NCI-H1048 (cell line): ENCODE measurements around the gene ARHGAP18.

Experiments
- DNase-seq: peaks from one replicate; lab custom pipeline; 2025; lab: John Stamatoyannopoulos, UW

Gene ARHGAP18

GRCh38 chr6:129691709-129692108 lies 18.3 kb downstream of the ARHGAP18 start:
- no peak for DNase-seq

- DNase-seq = no peak
Observed at GRCh38 chr6:129691043-129691640, 18.8 kb downstream of the ARHGAP18 start.

- no peak for DNase-seq
Observed at GRCh38 chr6:129686941-129687627, 22.9 kb downstream of the ARHGAP18 start.

- no peak for DNase-seq
Observed at GRCh38 chr6:129685662-129686031, 24.3 kb downstream of the ARHGAP18 start.

- no peak for DNase-seq
Observed at GRCh38 chr6:129684903-129685661, 24.9 kb downstream of the ARHGAP18 start.

- DNase-seq = no peak
Observed at GRCh38 chr6:129684323-129684884, 25.6 kb downstream of the ARHGAP18 start.

- no peak for DNase-seq
Observed at GRCh38 chr6:129683601-129684322, 26.2 kb downstream of the ARHGAP18 start.

- no peak for DNase-seq
Observed at GRCh38 chr6:129681913-129682205, 28.1 kb downstream of the ARHGAP18 start.

GRCh38 chr6:129680633-129681032 lies 29.3 kb downstream of the ARHGAP18 start:
- no peak for DNase-seq

GRCh38 chr6:129679758-129680157 lies 30.2 kb downstream of the ARHGAP18 start:
- no peak for DNase-seq

- no peak for DNase-seq
Observed at GRCh38 chr6:129679275-129679674, 30.7 kb downstream of the ARHGAP18 start.

- no peak for DNase-seq
Observed at GRCh38 chr6:129678463-129678862, 31.5 kb downstream of the ARHGAP18 start.

GRCh38 chr6:129677620-129678325 lies 32.2 kb downstream of the ARHGAP18 start:
- no peak for DNase-seq

GRCh38 chr6:129675669-129676472 lies 34.1 kb downstream of the ARHGAP18 start:
- DNase-seq = no peak

GRCh38 chr6:129673748-129674147 lies 36.2 kb downstream of the ARHGAP18 start:
- no peak for DNase-seq

- no peak for DNase-seq
Observed at GRCh38 chr6:129672881-129673631, 36.9 kb downstream of the ARHGAP18 start.

- no peak for DNase-seq
Observed at GRCh38 chr6:129672341-129672682, 37.7 kb downstream of the ARHGAP18 start.

- no peak for DNase-seq
Observed at GRCh38 chr6:129671442-129672340, 38.3 kb downstream of the ARHGAP18 start.

- no peak for DNase-seq
Observed at GRCh38 chr6:129670634-129671033, 39.3 kb downstream of the ARHGAP18 start.
